ENCODE results near the gene LCOR.
A peak's percentile ranks its signal among the peaks of the same experiment; 100 is the strongest.
"Not testable (repeated sequence)": the region's sequence is repeated elsewhere in the genome, so short reads cannot be mapped to it uniquely, and the experiment has no call there.

Gene LCOR

GRCh38 chr10:96935148-96935547 is 103.0 kb downstream of the LCOR start:
- no peaks in the 10 kb centered on the region for H3K27me3 Mint-ChIP-seq
- H3K4me3 Mint-ChIP-seq = no peak overlapping the region
- no peak for ATAC-seq (replicated peaks; ENCODE audit: extremely low read depth, poor library complexity, severe bottlenecking)

GRCh38 chr10:96935810-96936209 is 103.7 kb downstream of the LCOR start:
- H3K9me3 Mint-ChIP-seq = no peaks in the 10 kb centered on the region
- ATAC-seq (replicated peaks; ENCODE audit: extremely low read depth, poor library complexity, severe bottlenecking) (no peak), DNase-seq (ENCODE audit: low spot score in 2 of 2) (no peak)
- no peak overlapping the region for H3K27ac Mint-ChIP-seq (ENCODE audit: low read depth)
- peaks cover 17% of the 10 kb centered on the region for H3K4me1 Mint-ChIP-seq
- no peak overlapping the region for H3K4me3 Mint-ChIP-seq
- H3K36me3 Mint-ChIP-seq (ENCODE audit: insufficient read depth) = peaks cover 4% of the 10 kb centered on the region
- no peaks in the 10 kb centered on the region for H3K27me3 Mint-ChIP-seq

More at GRCh38 chr10:96935148-96935547, 103.0 kb downstream of the LCOR start:
- Mint-ChIP-seq H3K4me1 (peaks cover 17% of the 10 kb centered on the region), H3K27ac (ENCODE audit: low read depth) (no peak overlapping the region), H3K9me3 (no peaks in the 10 kb centered on the region), H3K36me3 (ENCODE audit: insufficient read depth) (peaks cover 4% of the 10 kb centered on the region)
- no peak for DNase-seq (ENCODE audit: low spot score in 2 of 2)

- not testable (repeated sequence) for DNase-seq (ENCODE audit: low spot score in 2 of 2); H3K9me3 Mint-ChIP-seq; H3K27me3 Mint-ChIP-seq; H3K4me3 Mint-ChIP-seq; ATAC-seq (replicated peaks; ENCODE audit: extremely low read depth, poor library complexity, severe bottlenecking); H3K27ac Mint-ChIP-seq (ENCODE audit: low read depth)
- H3K36me3 Mint-ChIP-seq (ENCODE audit: insufficient read depth) = peaks cover 11% of the 10 kb centered on the region
- H3K4me1 Mint-ChIP-seq = peaks cover 24% of the 10 kb centered on the region
Measured at GRCh38 chr10:96943161-96943560, 111.1 kb downstream of the LCOR start.

- Mint-ChIP-seq H3K4me3 (no peak overlapping the region), H3K36me3 (ENCODE audit: insufficient read depth) (peaks cover 22% of the 10 kb centered on the region), H3K4me1 (peaks cover 21% of the 10 kb centered on the region), H3K9me3 (no peaks in the 10 kb centered on the region), H3K27me3 (no peaks in the 10 kb centered on the region), H3K27ac (ENCODE audit: low read depth) (peak overlapping the region; percentile 7)
- DNase-seq (ENCODE audit: low spot score in 2 of 2) (no peak), ATAC-seq (replicated peaks; ENCODE audit: extremely low read depth, poor library complexity, severe bottlenecking) (no peak)
Measured at GRCh38 chr10:96947036-96947435, 114.9 kb downstream of the LCOR start.

- Mint-ChIP-seq H3K27ac (ENCODE audit: low read depth) (peak overlapping the region; percentile 35), H3K36me3 (ENCODE audit: insufficient read depth) (peaks cover 31% of the 10 kb centered on the region), H3K9me3 (no peaks in the 10 kb centered on the region)
Measured at GRCh38 chr10:96949039-96949683, 117.1 kb downstream of the LCOR start.

GRCh38 chr10:96951954-96952353 is 119.9 kb downstream of the LCOR start:
- no peaks in the 10 kb centered on the region for H3K9me3 Mint-ChIP-seq
- no peaks in the 10 kb centered on the region for H3K27me3 Mint-ChIP-seq
- peaks cover 12% of the 10 kb centered on the region for H3K4me1 Mint-ChIP-seq
- ATAC-seq (replicated peaks; ENCODE audit: extremely low read depth, poor library complexity, severe bottlenecking) (no peak), DNase-seq (ENCODE audit: low spot score in 2 of 2) (no peak)
- peak overlapping the region; percentile 12 for H3K27ac Mint-ChIP-seq (ENCODE audit: low read depth)
- no peak overlapping the region for H3K4me3 Mint-ChIP-seq
- peaks cover 39% of the 10 kb centered on the region for H3K36me3 Mint-ChIP-seq (ENCODE audit: insufficient read depth)

More at GRCh38 chr10:96949039-96949683, 117.1 kb downstream of the LCOR start:
- H3K4me3 Mint-ChIP-seq = no peak overlapping the region
- ATAC-seq (replicated peaks; ENCODE audit: extremely low read depth, poor library complexity, severe bottlenecking) (no peak), DNase-seq (ENCODE audit: low spot score in 2 of 2) (no peak)
- no peaks in the 10 kb centered on the region for H3K27me3 Mint-ChIP-seq
- peaks cover 21% of the 10 kb centered on the region for H3K4me1 Mint-ChIP-seq

- no peak for ATAC-seq (replicated peaks; ENCODE audit: extremely low read depth, poor library complexity, severe bottlenecking)
- Mint-ChIP-seq H3K27me3 (no peaks in the 10 kb centered on the region), H3K9me3 (no peaks in the 10 kb centered on the region), H3K4me3 (no peak overlapping the region), H3K4me1 (peaks cover 5% of the 10 kb centered on the region), H3K27ac (ENCODE audit: low read depth) (no peak overlapping the region), H3K36me3 (ENCODE audit: insufficient read depth) (peaks cover 34% of the 10 kb centered on the region)
- DNase-seq (ENCODE audit: low spot score in 2 of 2) = no peak
Measured at GRCh38 chr10:96955794-96956193, 123.7 kb downstream of the LCOR start.

GRCh38 chr10:96958071-96958470 is 126.0 kb downstream of the LCOR start:
- Mint-ChIP-seq H3K9me3 (no peaks in the 10 kb centered on the region), H3K27me3 (no peaks in the 10 kb centered on the region), H3K4me3 (no peak overlapping the region), H3K4me1 (peaks cover 11% of the 10 kb centered on the region), H3K27ac (ENCODE audit: low read depth) (no peak overlapping the region), H3K36me3 (ENCODE audit: insufficient read depth) (peaks cover 24% of the 10 kb centered on the region)
- DNase-seq (ENCODE audit: low spot score in 2 of 2) = no peak
- no peak for ATAC-seq (replicated peaks; ENCODE audit: extremely low read depth, poor library complexity, severe bottlenecking)

GRCh38 chr10:96959733-96960132 is 127.6 kb downstream of the LCOR start:
- no peak for ATAC-seq (replicated peaks; ENCODE audit: extremely low read depth, poor library complexity, severe bottlenecking)
- Mint-ChIP-seq H3K36me3 (ENCODE audit: insufficient read depth) (peaks cover 15% of the 10 kb centered on the region), H3K9me3 (no peaks in the 10 kb centered on the region), H3K27ac (ENCODE audit: low read depth) (no peak overlapping the region), H3K4me1 (peaks cover 11% of the 10 kb centered on the region), H3K27me3 (no peaks in the 10 kb centered on the region), H3K4me3 (no peak overlapping the region)
- DNase-seq (ENCODE audit: low spot score in 2 of 2) = no peak

GRCh38 chr10:96960872-96961271 is 128.8 kb downstream of the LCOR start:
- no peaks in the 10 kb centered on the region for H3K27me3 Mint-ChIP-seq
- H3K4me3 Mint-ChIP-seq = no peak overlapping the region
- H3K4me1 Mint-ChIP-seq = peaks cover 6% of the 10 kb centered on the region
- H3K9me3 Mint-ChIP-seq = no peaks in the 10 kb centered on the region
- H3K36me3 Mint-ChIP-seq (ENCODE audit: insufficient read depth) = peaks cover 4% of the 10 kb centered on the region
- DNase-seq (ENCODE audit: low spot score in 2 of 2) = no peak
- ATAC-seq (replicated peaks; ENCODE audit: extremely low read depth, poor library complexity, severe bottlenecking) = no peak
- no peak overlapping the region for H3K27ac Mint-ChIP-seq (ENCODE audit: low read depth)

- no peak overlapping the region for H3K27ac Mint-ChIP-seq (ENCODE audit: low read depth)
- peaks cover 4% of the 10 kb centered on the region for H3K36me3 Mint-ChIP-seq (ENCODE audit: insufficient read depth)
- H3K4me3 Mint-ChIP-seq = no peak overlapping the region
- H3K27me3 Mint-ChIP-seq = no peaks in the 10 kb centered on the region
- no peaks in the 10 kb centered on the region for H3K9me3 Mint-ChIP-seq
- ATAC-seq (replicated peaks; ENCODE audit: extremely low read depth, poor library complexity, severe bottlenecking) = no peak
- peaks cover 6% of the 10 kb centered on the region for H3K4me1 Mint-ChIP-seq
- no peak for DNase-seq (ENCODE audit: low spot score in 2 of 2)
Measured at GRCh38 chr10:96964131-96964530, 132.0 kb downstream of the LCOR start.

- no peaks in the 10 kb centered on the region for H3K27me3 Mint-ChIP-seq
- DNase-seq (ENCODE audit: low spot score in 2 of 2) = no peak
Measured at GRCh38 chr10:96967847-96968246, 135.7 kb downstream of the LCOR start.

GRCh38 chr10:96968682-96969423 is 136.8 kb downstream of the LCOR start:
- no peaks in the 10 kb centered on the region for H3K27me3 Mint-ChIP-seq
- H3K4me3 Mint-ChIP-seq = no peak overlapping the region
- no peak for ATAC-seq (replicated peaks; ENCODE audit: extremely low read depth, poor library complexity, severe bottlenecking)
- H3K4me1 Mint-ChIP-seq = no peaks in the 10 kb centered on the region
- H3K27ac Mint-ChIP-seq (ENCODE audit: low read depth) = no peak overlapping the region
- DNase-seq (ENCODE audit: low spot score in 2 of 2) = no peak
- H3K9me3 Mint-ChIP-seq = no peaks in the 10 kb centered on the region
- H3K36me3 Mint-ChIP-seq (ENCODE audit: insufficient read depth) = peaks cover 4% of the 10 kb centered on the region

More at GRCh38 chr10:96967847-96968246, 135.7 kb downstream of the LCOR start:
- ATAC-seq (replicated peaks; ENCODE audit: extremely low read depth, poor library complexity, severe bottlenecking) = no peak
- Mint-ChIP-seq H3K4me1 (peaks cover 2% of the 10 kb centered on the region), H3K4me3 (no peak overlapping the region), H3K9me3 (no peaks in the 10 kb centered on the region), H3K27ac (ENCODE audit: low read depth) (no peak overlapping the region), H3K36me3 (ENCODE audit: insufficient read depth) (peaks cover 5% of the 10 kb centered on the region)

Data from central memory CD8-positive, alpha-beta T cell (primary cell).